Measurements from ENCODE around the gene FGGY.
"Not testable (repeated sequence)": the region's sequence is repeated elsewhere in the genome, so short reads cannot be mapped to it uniquely, and the experiment has no call there.

FGGY gene

DNA sequence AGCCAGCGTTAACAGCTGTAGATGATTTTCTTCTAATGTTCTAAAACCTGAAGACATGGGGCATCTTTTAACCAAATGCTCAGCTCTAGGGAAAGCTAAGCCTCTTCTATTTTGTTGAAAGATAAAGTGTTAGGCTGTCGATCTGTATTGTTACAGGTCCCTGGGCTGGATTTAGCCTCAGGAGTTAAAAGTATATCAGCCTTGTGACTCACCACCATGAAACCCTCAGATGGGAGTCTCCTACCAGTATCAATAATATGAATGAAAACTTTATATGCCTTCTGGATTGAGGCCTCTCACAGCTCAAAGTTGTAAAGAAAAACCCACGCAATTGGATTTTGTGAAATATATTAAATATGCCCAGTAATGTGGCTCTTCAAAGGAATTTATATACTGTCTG lies 231.6 kb downstream of the FGGY start:
- Histone ChIP-seq H3K4me2 (ENCODE audit: insufficient read depth, low read length) (no peak overlapping the region), H2AFZ (ENCODE audit: low read depth, low read length) (no peak overlapping the region), H3K4me1 (ENCODE audit: insufficient read depth, low read length) (no peaks in the 10 kb centered on the region), H3K79me2 (ENCODE audit: insufficient read depth, low read length) (no peaks in the 10 kb centered on the region), H4K20me1 (ENCODE audit: insufficient read depth, low read length) (no peaks in the 10 kb centered on the region), H3K27me3 (ENCODE audit: insufficient read depth, low read length, poor library complexity) (no peaks in the 10 kb centered on the region), H3K36me3 (ENCODE audit: insufficient read depth, low read length) (no peaks in the 10 kb centered on the region), H3K9ac (ENCODE audit: low read depth, low read length) (no peak overlapping the region), H3K4me3 (ENCODE audit: low read depth in 1 of 2, low read length in 2 of 2) (no peak overlapping the region), H3K9me3 (ENCODE audit: insufficient read depth, low read length, severe bottlenecking) (no peaks in the 10 kb centered on the region), H3K27ac (ENCODE audit: low read length) (no peak overlapping the region)
- ATAC-seq (ENCODE audit: insufficient read depth, low read depth) (no peak), DNase-seq (no peak)
- TF ChIP-seq EZH2 (IDR thresholded peaks at IDR 0.05; ENCODE audit: borderline replicate concordance, low read depth, low read length, severe bottlenecking): no peak
- TF ChIP-seq, protein P1, sequence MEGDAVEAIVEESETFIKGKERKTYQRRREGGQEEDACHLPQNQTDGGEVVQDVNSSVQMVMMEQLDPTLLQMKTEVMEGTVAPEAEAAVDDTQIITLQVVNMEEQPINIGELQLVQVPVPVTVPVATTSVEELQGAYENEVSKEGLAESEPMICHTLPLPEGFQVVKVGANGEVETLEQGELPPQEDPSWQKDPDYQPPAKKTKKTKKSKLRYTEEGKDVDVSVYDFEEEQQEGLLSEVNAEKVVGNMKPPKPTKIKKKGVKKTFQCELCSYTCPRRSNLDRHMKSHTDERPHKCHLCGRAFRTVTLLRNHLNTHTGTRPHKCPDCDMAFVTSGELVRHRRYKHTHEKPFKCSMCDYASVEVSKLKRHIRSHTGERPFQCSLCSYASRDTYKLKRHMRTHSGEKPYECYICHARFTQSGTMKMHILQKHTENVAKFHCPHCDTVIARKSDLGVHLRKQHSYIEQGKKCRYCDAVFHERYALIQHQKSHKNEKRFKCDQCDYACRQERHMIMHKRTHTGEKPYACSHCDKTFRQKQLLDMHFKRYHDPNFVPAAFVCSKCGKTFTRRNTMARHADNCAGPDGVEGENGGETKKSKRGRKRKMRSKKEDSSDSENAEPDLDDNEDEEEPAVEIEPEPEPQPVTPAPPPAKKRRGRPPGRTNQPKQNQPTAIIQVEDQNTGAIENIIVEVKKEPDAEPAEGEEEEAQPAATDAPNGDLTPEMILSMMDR (IDR thresholded peaks at IDR 0.05; ENCODE audit: borderline replicate concordance, extremely low read depth, low read length, poor library complexity, severe bottlenecking): no peak

DNA sequence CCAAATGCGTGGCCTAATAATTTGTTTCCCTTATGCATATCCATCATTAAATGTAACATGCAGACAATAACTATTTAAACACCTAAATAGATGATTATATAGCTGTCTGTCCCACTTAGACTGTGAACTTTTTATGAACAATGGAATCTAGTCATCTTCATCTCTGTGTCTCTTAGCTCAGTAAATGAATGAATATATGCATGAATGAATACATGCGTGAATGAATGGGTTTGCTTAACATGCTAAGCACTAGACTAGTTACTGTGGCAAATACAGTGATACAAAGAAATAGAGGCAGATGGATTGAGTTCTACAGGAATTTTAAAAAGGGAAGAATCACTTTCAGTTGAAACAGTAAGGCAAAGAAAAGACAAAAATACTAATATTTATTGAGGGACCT lies 232.0 kb downstream of the FGGY start:
- no peak overlapping the region for H3K4me3 ChIP-seq (ENCODE audit: low read depth in 1 of 2, low read length in 2 of 2)
- no peak overlapping the region for H3K27ac ChIP-seq (ENCODE audit: low read length)
- no peak overlapping the region for H3K4me2 ChIP-seq (ENCODE audit: insufficient read depth, low read length)
- H3K79me2 ChIP-seq (ENCODE audit: insufficient read depth, low read length): no peaks in the 10 kb centered on the region
- DNase-seq: no peak
- no peaks in the 10 kb centered on the region for H3K36me3 ChIP-seq (ENCODE audit: insufficient read depth, low read length)
- no peaks in the 10 kb centered on the region for H4K20me1 ChIP-seq (ENCODE audit: insufficient read depth, low read length)
- no peaks in the 10 kb centered on the region for H3K9me3 ChIP-seq (ENCODE audit: insufficient read depth, low read length, severe bottlenecking)
- ATAC-seq (ENCODE audit: insufficient read depth, low read depth): no peak
- H2AFZ ChIP-seq (ENCODE audit: low read depth, low read length): no peak overlapping the region
- no peak overlapping the region for H3K9ac ChIP-seq (ENCODE audit: low read depth, low read length)
- H3K4me1 ChIP-seq (ENCODE audit: insufficient read depth, low read length): no peaks in the 10 kb centered on the region
- TF ChIP-seq, protein P1 (IDR thresholded peaks at IDR 0.05; ENCODE audit: borderline replicate concordance, extremely low read depth, low read length, poor library complexity, severe bottlenecking): no peak
- no peaks in the 10 kb centered on the region for H3K27me3 ChIP-seq (ENCODE audit: insufficient read depth, low read length, poor library complexity)

DNA sequence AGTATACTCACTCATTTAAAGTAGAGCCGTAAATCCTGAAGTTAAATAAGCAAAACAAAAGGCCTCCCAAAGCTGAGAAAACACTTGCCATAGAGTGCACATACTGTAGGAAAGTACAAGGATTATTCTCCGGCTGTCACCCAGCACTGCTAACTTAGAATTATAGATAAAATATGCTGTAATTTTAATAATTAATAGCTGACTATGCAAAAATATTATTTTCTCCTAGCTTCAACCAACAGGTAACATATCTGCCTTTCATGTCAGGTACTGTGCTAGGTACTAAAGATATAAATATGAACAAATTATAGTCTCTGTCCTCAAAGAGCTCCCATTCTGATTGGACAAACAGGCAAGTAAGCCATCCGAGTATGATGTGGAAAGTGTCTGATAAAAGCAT lies 233.2 kb downstream of the FGGY start:
- H3K79me2 ChIP-seq (ENCODE audit: insufficient read depth, low read length): no peaks in the 10 kb centered on the region
- no peak for TF ChIP-seq EZH2 (IDR thresholded peaks at IDR 0.05; ENCODE audit: borderline replicate concordance, low read depth, low read length, severe bottlenecking)
- TF ChIP-seq, protein P1 (IDR thresholded peaks at IDR 0.05; ENCODE audit: borderline replicate concordance, extremely low read depth, low read length, poor library complexity, severe bottlenecking): no peak

DNA sequence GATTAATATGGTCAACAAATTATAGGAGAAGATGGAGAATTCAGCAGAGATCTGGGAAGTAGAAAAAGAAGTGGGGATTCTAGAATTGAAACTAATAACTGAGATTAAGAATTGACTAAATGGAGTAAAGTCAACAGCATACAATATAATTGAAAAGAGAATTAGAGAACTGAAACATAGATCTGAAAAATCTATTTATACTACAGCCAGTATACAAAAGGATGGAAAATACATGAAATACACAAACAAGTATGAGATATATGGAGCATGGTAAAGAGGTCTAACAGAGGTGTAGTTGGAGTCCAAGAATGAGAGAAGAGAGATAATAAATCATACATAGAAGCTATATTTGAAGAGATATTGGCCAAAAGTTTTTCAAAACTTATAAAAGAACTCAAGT lies 235.2 kb downstream of the FGGY start:
- H3K27me3 ChIP-seq (ENCODE audit: insufficient read depth, low read length, poor library complexity): no peaks in the 10 kb centered on the region
- H2AFZ ChIP-seq (ENCODE audit: low read depth, low read length): no peak overlapping the region
- no peaks in the 10 kb centered on the region for H3K36me3 ChIP-seq (ENCODE audit: insufficient read depth, low read length)
- ATAC-seq (ENCODE audit: insufficient read depth, low read depth) (no peak), DNase-seq (no peak)
- H3K4me3 ChIP-seq (ENCODE audit: low read depth in 1 of 2, low read length in 2 of 2): no peak overlapping the region
- H3K79me2 ChIP-seq (ENCODE audit: insufficient read depth, low read length): no peaks in the 10 kb centered on the region
- no peaks in the 10 kb centered on the region for H4K20me1 ChIP-seq (ENCODE audit: insufficient read depth, low read length)
- no peak overlapping the region for H3K9ac ChIP-seq (ENCODE audit: low read depth, low read length)
- TF ChIP-seq EZH2 (IDR thresholded peaks at IDR 0.05; ENCODE audit: borderline replicate concordance, low read depth, low read length, severe bottlenecking): no peak
- TF ChIP-seq, protein P1 (IDR thresholded peaks at IDR 0.05; ENCODE audit: borderline replicate concordance, extremely low read depth, low read length, poor library complexity, severe bottlenecking): no peak
- H3K4me2 ChIP-seq (ENCODE audit: insufficient read depth, low read length): no peak overlapping the region
- no peak overlapping the region for H3K27ac ChIP-seq (ENCODE audit: low read length)
- H3K9me3 ChIP-seq (ENCODE audit: insufficient read depth, low read length, severe bottlenecking): no peaks in the 10 kb centered on the region
- H3K4me1 ChIP-seq (ENCODE audit: insufficient read depth, low read length): no peaks in the 10 kb centered on the region

More for the DNA sequence above, 233.2 kb downstream of the FGGY start:
- Histone ChIP-seq H4K20me1 (ENCODE audit: insufficient read depth, low read length) (no peaks in the 10 kb centered on the region), H3K4me1 (ENCODE audit: insufficient read depth, low read length) (no peaks in the 10 kb centered on the region), H3K4me3 (ENCODE audit: low read depth in 1 of 2, low read length in 2 of 2) (no peak overlapping the region), H3K4me2 (ENCODE audit: insufficient read depth, low read length) (no peak overlapping the region), H3K9ac (ENCODE audit: low read depth, low read length) (no peak overlapping the region), H3K9me3 (ENCODE audit: insufficient read depth, low read length, severe bottlenecking) (no peaks in the 10 kb centered on the region), H2AFZ (ENCODE audit: low read depth, low read length) (no peak overlapping the region), H3K27ac (ENCODE audit: low read length) (no peak overlapping the region), H3K36me3 (ENCODE audit: insufficient read depth, low read length) (no peaks in the 10 kb centered on the region), H3K27me3 (ENCODE audit: insufficient read depth, low read length, poor library complexity) (no peaks in the 10 kb centered on the region)
- no peak for DNase-seq
- no peak for ATAC-seq (ENCODE audit: insufficient read depth, low read depth)

DNA sequence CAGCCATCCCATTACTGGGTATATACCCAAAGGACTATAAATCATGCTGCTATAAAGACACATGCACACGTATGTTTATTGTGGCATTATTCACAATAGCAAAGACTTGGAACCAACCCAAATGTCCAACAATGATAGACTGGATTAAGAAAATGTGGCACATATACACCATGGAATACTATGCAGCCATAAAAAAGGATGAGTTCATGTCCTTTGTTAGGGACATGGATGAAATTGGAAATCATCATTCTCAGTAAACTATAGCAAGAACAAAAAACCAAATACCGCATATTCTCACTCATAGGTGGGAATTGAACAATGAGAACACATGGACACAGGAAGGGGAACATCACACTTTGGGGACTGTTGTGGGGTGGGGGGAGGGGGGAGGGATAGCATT lies 241.6 kb downstream of the FGGY start:
- not testable (repeated sequence) for H3K9me3 ChIP-seq (ENCODE audit: insufficient read depth, low read length, severe bottlenecking); H3K27ac ChIP-seq (ENCODE audit: low read length); ATAC-seq (ENCODE audit: insufficient read depth, low read depth); DNase-seq; H3K4me1 ChIP-seq (ENCODE audit: insufficient read depth, low read length); H3K79me2 ChIP-seq (ENCODE audit: insufficient read depth, low read length); H2AFZ ChIP-seq (ENCODE audit: low read depth, low read length); H3K4me3 ChIP-seq (ENCODE audit: low read depth in 1 of 2, low read length in 2 of 2); H3K27me3 ChIP-seq (ENCODE audit: insufficient read depth, low read length, poor library complexity); H3K36me3 ChIP-seq (ENCODE audit: insufficient read depth, low read length); H4K20me1 ChIP-seq (ENCODE audit: insufficient read depth, low read length); H3K4me2 ChIP-seq (ENCODE audit: insufficient read depth, low read length); H3K9ac ChIP-seq (ENCODE audit: low read depth, low read length)

Data from DND-41 (cell line).